Vagina (tissue), 2 donors: ENCODE results near the gene PZP. TPM values are rescaled to one million over a fixed set of nuclear protein-coding genes. Genes with fewer than 3 reads are reported as not detected.

Source experiments
- DNase-seq, 2 donors: peaks; one replicate each; pipeline ENCODE4 v3.0.0-alpha.2; 2017; ENCODE audit errors: extremely low spot score in 2 of 2
- H3K27ac ChIP-seq: fragments of 200-600 bp; sonication (generic); one replicate; pipeline ENCODE4 v1.5.1; 2019
- H3K27me3 ChIP-seq: fragments of 200-600 bp; sonication (generic); one replicate; pipeline ENCODE4 v1.5.1; 2019
- H3K36me3 ChIP-seq, 2 donors: fragments of 200-600 bp; sonication (generic); one replicate each; pipeline ENCODE4 v1.5.1; 2017 to 2019
- H3K4me1 ChIP-seq: fragments of 200-600 bp; sonication (generic); one replicate; pipeline ENCODE4 v1.5.1; 2019
- H3K4me3 ChIP-seq, 2 donors: fragments of 200-600 bp; sonication (generic); 1 replicate in 1 of 2; 2 replicates in 1 of 2; pipeline ENCODE4 v1.5.1; 2016 to 2019
- H3K9me3 ChIP-seq: fragments of 200-600 bp; sonication (generic); one replicate; pipeline ENCODE4 v1.5.1; 2019
- POLR2A ChIP-seq, 2 donors: fragments of 450-650 bp; IDR thresholded peaks; one replicate each; pipeline ENCODE4 v1.6.1; 2017; ENCODE audit warnings: antibody characterized with exemption in 2 of 2, mild to moderate bottlenecking in 2 of 2, moderate library complexity in 2 of 2
- POLR2AphosphoS5 ChIP-seq, 2 donors: sonication (generic); formaldehyde crosslinking; IDR thresholded peaks; one replicate each; pipeline ENCODE4 v1.9.0; 2017; ENCODE audit warnings: antibody characterized with exemption in 2 of 2, mild to moderate bottlenecking in 2 of 2, low read depth in 1 of 2; ENCODE audit not compliant: insufficient read depth in 1 of 2
- intact Hi-C: fragments of 100-400 bp; cut with DNase I; formaldehyde crosslinking; loops from one replicate; pipeline ENCODE4 v1.15.1; 2023
- microRNA counts, 2 donors: library from miRNA; unstranded; fragments of <30 nt; microRNA quantifications; one replicate each; lab custom pipeline; 2016 to 2017
- microRNA-seq: library from miRNA; unstranded; fragments of <30 nt; microRNA quantifications from one replicate; pipeline ENCODE4, GENCODE V29; 2017; ENCODE audit warnings: borderline number of aligned reads, borderline replicate concordance
- total RNA-seq: library from RNA; depleted of rRNA; stranded (reverse); fragments of >200 nt; gene quantifications from one replicate; pipeline ENCODE4 v1.2.3, GENCODE V29; 2016
- TF ChIP-seq, protein P1 (sequence below), 3 experiments: fragments of 450-650 bp in 2 of 3; fragments of 200-600 bp in 1 of 3; sonication (generic) in 1 of 3; IDR thresholded peaks; one replicate each; pipeline ENCODE4 v1.5.1; 2017 to 2019; ENCODE audit warnings: antibody characterized with exemption in 3 of 3, mild to moderate bottlenecking in 2 of 3, moderate library complexity in 2 of 3

Gene PZP
- total RNA-seq, 1 donor from 2014 or later: not detected

DNA sequence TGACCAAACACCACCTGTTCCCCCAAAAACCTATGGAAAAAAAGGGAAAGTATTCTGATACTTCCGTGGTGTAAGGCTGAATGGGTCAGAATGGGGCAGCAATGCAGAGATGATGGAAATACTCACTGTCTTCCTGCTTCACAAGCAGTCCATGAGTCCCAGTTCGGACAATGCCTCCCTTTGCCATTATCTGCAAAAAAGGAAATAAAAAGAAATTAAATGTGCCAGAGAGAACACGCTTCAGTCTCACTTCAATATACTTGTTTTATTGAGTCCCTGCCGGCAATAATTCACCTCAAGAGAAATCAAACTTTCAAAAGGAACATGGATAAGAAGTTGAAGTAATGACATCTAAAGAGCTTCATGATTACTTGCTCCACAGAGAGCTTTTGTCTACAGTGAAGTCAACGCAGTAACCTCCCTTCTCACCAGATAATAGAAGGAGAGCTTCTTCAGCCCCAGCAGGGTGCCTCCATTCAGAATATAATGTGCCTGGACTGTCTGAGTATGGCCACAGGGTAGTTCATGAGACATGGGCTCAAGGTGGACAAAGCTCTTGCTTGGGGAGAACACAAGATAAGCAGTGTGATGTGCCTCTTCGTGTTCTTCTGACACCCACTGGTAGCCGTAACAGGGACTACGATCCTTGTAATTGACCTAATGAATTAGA lies 107.0 kb downstream of the PZP start:
- DNase-seq: no peak
- H3K4me3 ChIP-seq: no peak overlapping the region
- no peaks in the 10 kb centered on the region for H3K9me3 ChIP-seq
- intact Hi-C loops: no loop called here
- H3K27ac ChIP-seq: no peak overlapping the region
- TF ChIP-seq POLR2A (IDR thresholded peaks at IDR 0.05): no peak
- TF ChIP-seq, protein P1, sequence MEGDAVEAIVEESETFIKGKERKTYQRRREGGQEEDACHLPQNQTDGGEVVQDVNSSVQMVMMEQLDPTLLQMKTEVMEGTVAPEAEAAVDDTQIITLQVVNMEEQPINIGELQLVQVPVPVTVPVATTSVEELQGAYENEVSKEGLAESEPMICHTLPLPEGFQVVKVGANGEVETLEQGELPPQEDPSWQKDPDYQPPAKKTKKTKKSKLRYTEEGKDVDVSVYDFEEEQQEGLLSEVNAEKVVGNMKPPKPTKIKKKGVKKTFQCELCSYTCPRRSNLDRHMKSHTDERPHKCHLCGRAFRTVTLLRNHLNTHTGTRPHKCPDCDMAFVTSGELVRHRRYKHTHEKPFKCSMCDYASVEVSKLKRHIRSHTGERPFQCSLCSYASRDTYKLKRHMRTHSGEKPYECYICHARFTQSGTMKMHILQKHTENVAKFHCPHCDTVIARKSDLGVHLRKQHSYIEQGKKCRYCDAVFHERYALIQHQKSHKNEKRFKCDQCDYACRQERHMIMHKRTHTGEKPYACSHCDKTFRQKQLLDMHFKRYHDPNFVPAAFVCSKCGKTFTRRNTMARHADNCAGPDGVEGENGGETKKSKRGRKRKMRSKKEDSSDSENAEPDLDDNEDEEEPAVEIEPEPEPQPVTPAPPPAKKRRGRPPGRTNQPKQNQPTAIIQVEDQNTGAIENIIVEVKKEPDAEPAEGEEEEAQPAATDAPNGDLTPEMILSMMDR (IDR thresholded peaks at IDR 0.05): no peak
- TF ChIP-seq POLR2AphosphoS5 (IDR thresholded peaks at IDR 0.05; ENCODE audit: insufficient read depth in 1 of 2, low read depth in 1 of 2): no peak
- H3K36me3 ChIP-seq: peaks cover 0 to 23% of the 10 kb centered on the region in 2 donors
- H3K27me3 ChIP-seq: no peaks in the 10 kb centered on the region
- no peaks in the 10 kb centered on the region for H3K4me1 ChIP-seq

DNA sequence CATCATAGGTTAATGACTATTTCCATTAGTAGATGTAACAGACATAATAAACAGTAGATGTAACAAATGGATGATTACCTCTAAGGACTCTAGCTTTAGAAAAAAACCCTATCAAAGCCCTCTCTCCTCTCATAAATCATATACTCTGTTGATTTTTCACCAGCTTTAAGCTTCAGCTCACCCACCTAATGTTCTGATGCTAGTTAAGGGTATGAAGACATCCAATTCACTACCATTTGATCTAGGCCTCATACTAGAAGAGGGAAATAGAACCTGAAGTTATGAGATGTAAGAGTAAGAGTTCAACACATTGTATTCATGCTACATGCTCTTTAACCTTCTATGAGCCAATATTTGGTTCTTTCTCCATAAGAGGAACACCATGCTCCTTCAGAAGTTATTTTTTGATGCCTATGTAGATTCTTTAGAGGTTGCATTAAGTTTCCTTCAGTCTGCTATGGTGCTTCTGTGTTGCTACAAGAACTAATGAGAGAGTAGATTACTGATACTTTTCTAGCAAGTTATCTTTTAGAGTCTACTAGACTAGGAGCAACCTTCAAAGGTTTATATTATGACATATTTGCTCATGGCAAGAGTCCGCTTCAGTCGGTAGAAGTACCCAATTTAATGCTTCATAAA lies 108.5 kb downstream of the PZP start:
- Histone ChIP-seq H3K4me3 (no peak overlapping the region), H3K9me3 (no peaks in the 10 kb centered on the region), H3K36me3 (peaks cover 0 to 17% of the 10 kb centered on the region in 2 donors), H3K4me1 (no peaks in the 10 kb centered on the region), H3K27me3 (no peaks in the 10 kb centered on the region), H3K27ac (no peak overlapping the region)
- intact Hi-C loops: no loop called here
- no peak for DNase-seq
- TF ChIP-seq POLR2AphosphoS5 (IDR thresholded peaks at IDR 0.05; ENCODE audit: insufficient read depth in 1 of 2, low read depth in 1 of 2) (no peak), POLR2A (IDR thresholded peaks at IDR 0.05) (no peak)
- TF ChIP-seq, protein P1 (IDR thresholded peaks at IDR 0.05): no peak

MicroRNAs encoded within 50 kb of the gene (microRNA counts, 767-probe panel; counts per million panel counts)
- 238 to 261 counts per million in 2 donors for microRNA hsa-miR-1244 (lab: Ali Mortazavi, UCI)

Small RNAs within 50 kb of the gene (microRNA-seq; reads per million reads assigned to microRNA genes)
- not detected for gene MIR1244-3

Other genes starting within 250 kb of the PZP start
- 3.7 TPM for gene KLRG1, start 218.8 kb downstream of the PZP start, total RNA-seq
- gene A2M, start 92.5 kb downstream of the PZP start, total RNA-seq: 274 TPM